ENCODE results near the gene LAMA4.

DNA sequence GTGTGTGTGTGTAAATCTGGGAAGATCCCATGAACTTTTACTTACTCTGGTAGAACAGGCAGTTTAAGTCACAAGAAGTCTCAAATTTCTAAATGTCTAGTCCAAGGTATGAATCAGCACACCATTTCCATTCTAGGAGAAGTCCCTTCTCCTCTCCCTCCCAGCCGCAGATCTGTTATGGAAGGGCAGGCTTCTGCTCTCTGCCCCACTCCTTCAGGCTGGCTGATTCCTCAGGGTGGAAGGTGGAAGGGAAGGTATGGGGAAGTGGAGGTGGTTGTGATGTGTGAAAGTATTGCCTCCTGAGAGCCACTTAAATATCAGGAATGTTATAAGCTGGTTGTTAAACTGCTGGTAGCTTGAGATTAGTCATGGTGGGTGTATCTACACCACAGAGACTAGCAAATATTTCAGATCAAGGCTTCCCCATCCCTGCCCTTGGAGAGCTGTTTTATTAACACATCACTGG, 44.5 kb upstream of the LAMA4 start:
- TF ChIP-seq, protein P1, sequence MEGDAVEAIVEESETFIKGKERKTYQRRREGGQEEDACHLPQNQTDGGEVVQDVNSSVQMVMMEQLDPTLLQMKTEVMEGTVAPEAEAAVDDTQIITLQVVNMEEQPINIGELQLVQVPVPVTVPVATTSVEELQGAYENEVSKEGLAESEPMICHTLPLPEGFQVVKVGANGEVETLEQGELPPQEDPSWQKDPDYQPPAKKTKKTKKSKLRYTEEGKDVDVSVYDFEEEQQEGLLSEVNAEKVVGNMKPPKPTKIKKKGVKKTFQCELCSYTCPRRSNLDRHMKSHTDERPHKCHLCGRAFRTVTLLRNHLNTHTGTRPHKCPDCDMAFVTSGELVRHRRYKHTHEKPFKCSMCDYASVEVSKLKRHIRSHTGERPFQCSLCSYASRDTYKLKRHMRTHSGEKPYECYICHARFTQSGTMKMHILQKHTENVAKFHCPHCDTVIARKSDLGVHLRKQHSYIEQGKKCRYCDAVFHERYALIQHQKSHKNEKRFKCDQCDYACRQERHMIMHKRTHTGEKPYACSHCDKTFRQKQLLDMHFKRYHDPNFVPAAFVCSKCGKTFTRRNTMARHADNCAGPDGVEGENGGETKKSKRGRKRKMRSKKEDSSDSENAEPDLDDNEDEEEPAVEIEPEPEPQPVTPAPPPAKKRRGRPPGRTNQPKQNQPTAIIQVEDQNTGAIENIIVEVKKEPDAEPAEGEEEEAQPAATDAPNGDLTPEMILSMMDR (IDR thresholded peaks at IDR 0.05; ENCODE audit: poor library complexity, severe bottlenecking), result no peak
- no peak for TF ChIP-seq POLR2AphosphoS5 (IDR thresholded peaks at IDR 0.05)
- no peak for TF ChIP-seq EP300 (conservative IDR thresholded peaks at IDR 0.05; ENCODE audit: poor library complexity, severe bottlenecking)
- no peak for TF ChIP-seq EZH2 (IDR thresholded peaks at IDR 0.05; ENCODE audit: borderline replicate concordance, insufficient read depth, low read length, poor library complexity, severe bottlenecking)
